Measurements from ENCODE around the gene ABLIM2. TPM values are rescaled to one million over a fixed set of nuclear protein-coding genes. Genes with fewer than 3 reads are reported as not detected.
A peak's percentile ranks its signal among the peaks of the same experiment; 100 is the strongest.

Gene ABLIM2
- total RNA-seq, 1 donor from 2014 or later = 2.6 TPM

- DNase-seq (ENCODE audit: low read depth in 2 of 2) = no peak
These were observed 1.1 kb upstream of the ABLIM2 start for GRCh38 chr4:8159537-8160232.

DNA sequence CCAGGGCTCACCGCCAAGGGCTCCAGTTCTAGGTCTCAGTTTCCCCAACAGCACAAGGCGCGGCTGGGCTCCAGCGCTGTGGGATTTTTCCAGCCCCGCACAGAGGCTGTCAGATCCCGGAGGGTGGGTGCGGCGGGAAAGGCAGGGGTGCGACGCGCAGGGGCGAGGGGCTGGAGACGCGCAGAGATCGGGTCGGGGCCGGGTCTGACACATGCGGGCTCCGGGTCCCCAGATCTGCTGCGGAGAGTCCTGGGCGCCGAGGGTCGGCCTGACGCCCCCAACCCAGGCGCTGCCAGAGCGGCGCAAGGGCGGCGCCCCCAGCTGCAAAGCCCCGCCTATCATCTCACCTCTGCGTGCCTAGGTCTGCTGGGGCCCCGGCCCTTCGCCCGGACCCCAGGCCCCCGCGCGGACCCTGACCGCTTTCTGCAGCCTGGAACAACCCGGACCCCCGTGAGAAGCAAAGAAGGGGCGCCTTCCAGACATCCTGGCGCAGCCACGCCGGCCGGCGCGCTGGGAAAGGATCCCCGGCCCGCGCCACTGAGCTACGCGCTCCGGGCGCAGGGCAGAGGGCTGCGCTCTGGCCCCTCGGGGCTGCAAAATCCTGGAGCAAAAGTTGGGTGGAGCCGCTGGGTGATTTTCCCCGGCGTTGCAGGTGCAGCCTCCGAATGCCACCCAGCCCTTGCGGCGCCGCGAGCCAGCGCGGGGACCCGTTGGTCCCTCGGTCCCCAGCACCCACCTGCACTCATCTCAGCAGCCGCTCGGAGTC lies 486 bp downstream of the ABLIM2 start:
- no peak for DNase-seq (ENCODE audit: low read depth in 2 of 2)

DNA sequence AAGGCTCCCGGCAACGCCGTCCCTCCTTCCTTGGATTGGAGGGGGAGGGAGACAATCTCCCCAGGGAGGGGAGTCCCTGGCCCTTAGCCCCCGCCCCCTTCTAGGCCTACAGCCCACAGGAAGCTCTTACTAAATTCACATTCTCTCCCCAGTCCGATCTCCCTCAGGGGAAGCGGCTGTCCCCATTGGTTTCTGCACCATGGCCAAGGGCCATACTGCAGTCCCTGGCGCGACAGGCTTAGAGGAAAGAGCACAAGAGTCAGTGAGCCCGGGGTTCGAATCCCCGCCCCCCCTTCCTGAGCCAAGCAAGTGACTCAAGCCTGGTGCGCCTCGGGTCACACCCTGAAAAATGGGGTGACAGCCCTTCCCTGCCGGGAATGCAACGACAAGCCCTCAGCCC lies 1.1 kb downstream of the ABLIM2 start:
- no peak for DNase-seq (ENCODE audit: low read depth in 2 of 2)

DNA sequence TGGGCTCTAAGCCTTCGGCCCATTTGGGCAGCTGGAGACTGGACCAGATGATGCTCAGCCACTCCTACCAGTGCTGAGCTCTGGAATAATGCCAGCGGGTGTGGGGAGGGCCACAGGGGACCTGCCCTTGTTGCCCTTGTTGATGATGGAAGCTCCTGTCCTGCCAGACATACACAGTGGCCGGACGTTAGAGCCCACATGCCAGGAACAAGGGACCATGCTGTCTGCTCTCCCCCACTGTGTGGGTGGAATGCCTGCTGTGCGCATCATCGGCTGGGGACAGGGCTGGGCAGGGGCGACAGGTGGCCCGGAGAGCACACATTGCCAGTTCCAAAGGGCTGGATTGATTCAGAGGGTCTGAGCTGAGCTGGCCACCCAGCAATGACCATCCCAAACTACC lies 2.0 kb downstream of the ABLIM2 start:
- DNase-seq (ENCODE audit: low read depth in 2 of 2) = peak in 1 of 2 donors; percentile 25

- no peak for DNase-seq (ENCODE audit: low read depth in 2 of 2)
These were observed 2.8 kb downstream of the ABLIM2 start for GRCh38 chr4:8155660-8156421.

DNA sequence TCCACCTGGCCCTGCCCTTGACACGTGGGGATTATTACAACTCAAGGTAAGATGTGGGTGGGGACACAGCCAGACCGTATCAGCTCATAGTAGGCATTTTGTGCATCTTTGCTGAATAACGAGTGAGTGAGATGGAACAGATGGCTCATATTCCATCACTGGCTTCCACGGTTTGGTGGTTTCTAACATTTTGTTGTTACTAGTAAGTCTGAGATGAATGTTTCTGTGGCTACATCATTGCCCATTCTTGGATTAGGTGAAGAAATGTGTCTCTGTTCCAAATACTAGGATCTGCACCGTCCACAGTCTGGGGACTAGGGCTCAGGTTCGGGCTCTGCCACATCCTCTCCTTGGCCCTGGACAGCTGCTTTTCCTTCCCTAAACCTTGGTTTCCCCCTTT lies 3.6 kb downstream of the ABLIM2 start:
- DNase-seq (ENCODE audit: low read depth in 2 of 2) = no peak

- DNase-seq (ENCODE audit: low read depth in 2 of 2) = no peak
These were observed 5.2 kb downstream of the ABLIM2 start for GRCh38 chr4:8153441-8153840.

- no peak for DNase-seq (ENCODE audit: low read depth in 2 of 2)
These were observed 5.8 kb downstream of the ABLIM2 start for GRCh38 chr4:8152865-8153257.

GRCh38 chr4:8152090-8152864 lies 6.3 kb downstream of the ABLIM2 start:
- no peak for DNase-seq (ENCODE audit: low read depth in 2 of 2)

DNA sequence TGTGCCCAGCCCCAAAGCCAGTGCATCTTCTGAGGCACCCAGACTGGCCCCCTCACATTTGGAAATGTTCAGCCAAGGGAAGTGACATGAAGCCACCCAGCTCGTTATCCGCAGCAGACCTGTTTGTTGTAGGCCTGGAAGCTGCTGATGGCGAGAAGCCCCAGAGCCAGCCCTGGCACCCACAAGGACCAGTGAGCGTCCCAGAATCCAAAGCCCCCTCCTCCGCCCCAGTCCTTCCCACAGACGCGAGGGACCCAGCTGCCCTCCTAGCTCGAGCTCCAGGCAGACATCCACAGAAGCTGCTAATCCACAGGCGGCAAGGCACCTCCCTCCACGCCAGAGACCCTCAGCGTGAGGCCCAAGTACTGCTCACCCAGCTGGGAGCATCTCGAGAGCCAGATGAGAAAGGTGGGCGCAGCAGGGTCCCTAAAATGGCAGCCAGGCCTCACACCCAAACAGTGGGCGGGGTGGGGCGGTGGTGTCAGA lies 7.4 kb downstream of the ABLIM2 start:
- no peak for DNase-seq (ENCODE audit: low read depth in 2 of 2)

DNA sequence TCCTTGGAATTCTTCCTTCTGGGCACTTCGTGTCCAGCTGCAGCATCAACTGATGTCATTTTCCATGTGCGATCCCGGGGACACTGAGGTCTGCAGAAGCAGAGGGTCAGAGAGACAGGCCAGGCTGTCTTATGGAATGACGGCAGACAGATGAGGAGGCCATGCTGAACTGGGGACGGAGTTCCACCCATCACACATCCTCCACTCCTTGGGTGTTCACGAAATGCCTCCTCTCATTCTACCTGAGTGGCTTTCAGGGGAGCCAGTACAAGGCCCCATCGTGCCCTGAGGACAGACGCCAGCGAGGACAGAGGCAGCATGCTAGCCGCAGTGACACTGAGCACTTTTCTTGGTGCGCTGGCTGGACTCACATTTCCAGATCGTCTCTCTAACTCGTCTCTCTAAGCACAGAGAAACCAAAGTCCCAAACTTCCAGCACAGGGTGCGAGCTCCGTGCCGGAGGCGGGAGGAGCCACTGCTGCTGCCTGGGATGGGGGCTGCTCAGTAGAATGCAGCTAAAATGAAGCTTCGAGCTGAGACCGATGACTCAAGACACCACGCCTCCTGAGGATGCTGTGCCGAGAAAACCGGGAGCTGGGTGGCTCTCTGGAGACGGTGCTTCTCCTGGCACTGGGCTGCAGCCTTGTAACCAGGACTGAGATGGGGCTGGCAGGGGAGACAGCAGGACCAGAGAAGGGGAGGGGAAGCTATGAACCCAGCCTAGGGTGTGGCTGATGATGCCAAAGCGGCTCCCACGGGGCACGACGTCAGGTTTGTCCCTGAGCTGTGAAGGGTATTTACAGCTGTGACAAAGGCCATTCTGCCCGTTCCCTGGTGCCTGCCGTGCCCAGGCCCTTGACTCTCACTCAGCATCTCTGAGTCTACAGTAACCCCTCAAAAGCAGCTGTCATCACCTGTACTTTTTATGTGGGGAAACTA lies 8.2 kb downstream of the ABLIM2 start:
- no peak for DNase-seq (ENCODE audit: low read depth in 2 of 2)

GRCh38 chr4:8149664-8150063 lies 8.9 kb downstream of the ABLIM2 start:
- DNase-seq (ENCODE audit: low read depth in 2 of 2) = no peak

- no peak for DNase-seq (ENCODE audit: low read depth in 2 of 2)
These were observed 9.7 kb downstream of the ABLIM2 start for GRCh38 chr4:8148785-8149435.

GRCh38 chr4:8148159-8148558 lies 10.5 kb downstream of the ABLIM2 start:
- DNase-seq (ENCODE audit: low read depth in 2 of 2) = no peak

DNA sequence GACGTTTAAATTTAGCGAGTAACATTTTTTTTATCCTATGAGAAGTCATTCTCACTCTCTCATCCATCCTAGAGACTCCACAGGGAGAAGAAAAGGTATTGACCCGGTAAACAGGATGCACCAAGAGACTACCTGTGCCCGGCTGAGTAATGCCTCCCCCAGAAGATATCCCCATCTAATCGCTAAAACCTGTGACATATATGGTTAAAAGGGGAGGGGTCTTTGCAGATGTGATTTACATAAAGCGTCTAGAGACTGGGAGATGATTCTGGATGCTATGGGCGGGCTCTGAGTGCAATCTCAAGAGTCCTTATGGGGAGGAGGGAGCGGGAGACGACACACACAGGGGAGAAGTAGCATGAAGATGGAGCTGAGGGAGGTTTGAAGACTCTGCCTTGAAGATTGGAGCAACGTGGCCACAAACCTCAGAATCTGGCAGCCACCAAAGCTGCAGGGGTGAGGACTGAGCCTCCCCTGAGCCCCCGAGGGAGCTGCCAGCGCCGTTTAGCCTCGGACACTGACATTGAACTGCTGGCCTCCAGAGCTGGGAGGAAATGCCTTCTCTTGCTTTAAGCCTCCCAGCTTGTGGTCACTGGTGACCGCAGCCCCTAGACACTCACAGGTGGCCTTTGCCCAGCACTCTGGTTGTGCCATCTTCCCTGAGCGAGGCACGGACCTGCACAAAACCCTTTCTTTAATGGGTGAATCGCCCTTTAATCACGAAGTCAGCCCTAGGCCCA lies 11.2 kb downstream of the ABLIM2 start:
- DNase-seq (ENCODE audit: low read depth in 2 of 2) = no peak

GRCh38 chr4:8146157-8146556 lies 12.5 kb downstream of the ABLIM2 start:
- no peak for DNase-seq (ENCODE audit: low read depth in 2 of 2)

- DNase-seq (ENCODE audit: low read depth in 2 of 2) = no peak
These were observed 14.3 kb downstream of the ABLIM2 start for GRCh38 chr4:8144359-8144758.

DNA sequence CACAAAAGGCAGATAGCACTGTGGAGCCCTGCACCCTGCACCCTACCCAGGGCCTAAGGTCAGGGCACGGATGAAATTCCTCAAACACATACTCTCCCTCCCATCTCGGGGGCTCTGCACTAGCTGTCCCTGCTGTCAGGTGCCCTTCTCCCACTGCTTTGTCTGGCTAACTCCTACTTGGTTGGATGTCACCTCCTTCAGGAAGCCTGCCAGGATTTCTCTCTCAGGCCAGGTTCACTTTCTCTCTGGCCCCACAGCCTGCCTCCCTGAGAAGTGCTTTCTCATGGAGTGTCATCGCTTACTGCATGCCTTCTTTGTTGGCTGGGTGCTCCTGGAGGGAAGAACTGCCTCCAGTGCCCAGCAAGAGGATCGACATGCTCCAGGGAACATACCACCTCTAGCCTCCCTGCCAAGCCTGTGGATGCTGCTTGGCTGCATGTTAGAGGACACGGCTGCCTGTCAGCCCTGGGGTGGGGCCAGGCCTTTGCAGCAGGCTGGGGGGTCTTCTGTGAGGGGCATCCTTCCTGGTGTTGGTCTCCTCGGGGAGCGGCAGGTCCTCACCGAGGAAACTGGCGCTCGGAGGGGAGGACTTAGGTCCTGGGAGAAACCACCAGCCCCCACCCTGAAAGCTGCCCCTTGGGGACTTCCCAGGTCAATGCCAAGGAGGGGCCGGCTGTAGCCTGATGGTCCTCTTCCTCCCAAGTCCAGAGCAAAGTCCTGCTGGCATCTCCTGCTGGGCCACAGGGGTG lies 15.0 kb downstream of the ABLIM2 start:
- DNase-seq (ENCODE audit: low read depth in 2 of 2) = no peak
